Measurements from ENCODE around the gene ANKFY1.

- TF ChIP-seq, protein P1, sequence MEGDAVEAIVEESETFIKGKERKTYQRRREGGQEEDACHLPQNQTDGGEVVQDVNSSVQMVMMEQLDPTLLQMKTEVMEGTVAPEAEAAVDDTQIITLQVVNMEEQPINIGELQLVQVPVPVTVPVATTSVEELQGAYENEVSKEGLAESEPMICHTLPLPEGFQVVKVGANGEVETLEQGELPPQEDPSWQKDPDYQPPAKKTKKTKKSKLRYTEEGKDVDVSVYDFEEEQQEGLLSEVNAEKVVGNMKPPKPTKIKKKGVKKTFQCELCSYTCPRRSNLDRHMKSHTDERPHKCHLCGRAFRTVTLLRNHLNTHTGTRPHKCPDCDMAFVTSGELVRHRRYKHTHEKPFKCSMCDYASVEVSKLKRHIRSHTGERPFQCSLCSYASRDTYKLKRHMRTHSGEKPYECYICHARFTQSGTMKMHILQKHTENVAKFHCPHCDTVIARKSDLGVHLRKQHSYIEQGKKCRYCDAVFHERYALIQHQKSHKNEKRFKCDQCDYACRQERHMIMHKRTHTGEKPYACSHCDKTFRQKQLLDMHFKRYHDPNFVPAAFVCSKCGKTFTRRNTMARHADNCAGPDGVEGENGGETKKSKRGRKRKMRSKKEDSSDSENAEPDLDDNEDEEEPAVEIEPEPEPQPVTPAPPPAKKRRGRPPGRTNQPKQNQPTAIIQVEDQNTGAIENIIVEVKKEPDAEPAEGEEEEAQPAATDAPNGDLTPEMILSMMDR (IDR thresholded peaks at IDR 0.05 in 4 of 5, conservative IDR thresholded peaks at IDR 0.05 in 1 of 5), result no peak
- no peak for TF ChIP-seq POLR2A (IDR thresholded peaks at IDR 0.05)
Observed at GRCh38 chr17:4186357-4186881, 77.4 kb downstream of the ANKFY1 start.

Measured in gastrocnemius medialis (tissue), 4 donors.